Activated naive CD4-positive, alpha-beta T cell treated with anti-CD3 and anti-CD28 coated beads, Interleukin-2, amount 50 U/mL, for 72 hours (primary cell): ENCODE measurements around the gene SLC1A5. TPM values are rescaled to one million over a fixed set of nuclear protein-coding genes. Genes with fewer than 3 reads are reported as not detected.
A peak's percentile ranks its signal among the peaks of the same experiment; 100 is the strongest.

Experiments
- ATAC-seq, 2 donors: fragments of 150-1000 bp; cut with Tn5 transposase; 2 replicates each; pipeline ENCODE4 v1.10.0; 2021; ENCODE audit warnings: mild to moderate bottlenecking in 2 of 2, moderate library complexity in 2 of 2
- DNase-seq, 2 donors: peaks; one replicate each; pipeline ENCODE4 v3.0.0; 2021 to 2022; ENCODE audit warnings: low spot score in 2 of 2
- H3K27ac Mint-ChIP-seq, 2 donors: one replicate each; pipeline ENCODE4 v1.8.0; 2022; ENCODE audit warnings: mild to moderate bottlenecking in 2 of 2, mixed read lengths in 2 of 2
- H3K36me3 Mint-ChIP-seq, 2 donors: one replicate each; pipeline ENCODE4 v1.8.0; 2022; ENCODE audit warnings: mixed read lengths in 2 of 2
- H3K9me3 Mint-ChIP-seq, 2 donors: one replicate each; pipeline ENCODE4 v1.8.0; 2022; ENCODE audit warnings: mixed read lengths in 2 of 2
- total RNA-seq, 2 donors: library from RNA; stranded (reverse); gene quantifications; one replicate each; pipeline ENCODE4 v1.2.3, GENCODE V29; 2022

SLC1A5 gene
- total RNA-seq, 2 donors from 2014 or later: 99.3 to 159 TPM

DNA sequence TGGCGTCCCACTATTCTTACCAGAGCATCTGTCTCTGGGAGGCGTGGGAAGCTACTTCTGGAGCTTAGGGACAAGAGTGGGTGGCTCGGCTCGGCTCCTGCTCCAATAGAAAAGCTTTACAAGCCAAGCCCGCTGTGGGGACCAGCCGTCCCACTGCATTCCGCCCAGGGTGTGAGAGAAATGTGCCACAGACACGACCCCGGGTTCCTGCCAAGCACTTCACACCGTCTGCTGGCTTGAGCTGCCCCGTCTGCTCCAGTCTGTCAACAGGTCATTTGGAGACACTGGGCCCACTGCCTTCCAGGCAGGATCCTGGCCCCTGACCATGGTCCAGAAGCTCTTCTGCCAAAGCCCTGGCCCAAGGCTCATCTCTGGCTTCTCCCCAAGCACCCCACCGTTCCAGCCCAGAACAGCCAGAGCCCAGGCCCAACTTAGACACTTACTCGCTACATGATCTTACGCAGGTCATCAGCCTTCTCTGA lies 49.1 kb downstream of the SLC1A5 start:
- H3K27ac Mint-ChIP-seq: no peak overlapping the region
- ATAC-seq (no peak), DNase-seq (no peak)
- H3K36me3 Mint-ChIP-seq: no peaks in the 10 kb centered on the region
- no peaks in the 10 kb centered on the region for H3K9me3 Mint-ChIP-seq

DNA sequence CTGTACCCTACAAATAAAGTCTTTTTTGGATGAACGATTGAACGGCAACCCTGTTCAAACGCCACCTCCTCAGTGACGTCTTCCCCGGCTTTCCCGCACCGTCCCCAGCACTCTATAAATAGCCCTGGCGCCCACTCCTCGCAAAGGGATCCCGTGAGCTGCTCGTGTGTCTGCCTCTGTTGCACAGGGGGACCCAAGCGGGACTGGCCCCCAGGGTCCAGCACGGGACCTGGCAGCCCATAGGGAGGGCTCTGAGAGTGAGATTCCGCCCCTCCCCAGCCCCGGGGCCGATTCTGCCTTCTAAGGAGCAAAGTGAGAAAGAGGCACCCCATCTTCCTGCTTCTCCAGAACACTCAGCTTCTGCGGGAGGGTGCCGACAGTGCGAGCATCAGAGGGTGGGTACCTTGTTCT lies 50.6 kb downstream of the SLC1A5 start:
- H3K27ac Mint-ChIP-seq: peak overlapping the region in 1 of 2 donors; percentile 55
- H3K9me3 Mint-ChIP-seq: no peaks in the 10 kb centered on the region
- no peak for ATAC-seq
- no peak for DNase-seq
- H3K36me3 Mint-ChIP-seq: no peaks in the 10 kb centered on the region

DNA sequence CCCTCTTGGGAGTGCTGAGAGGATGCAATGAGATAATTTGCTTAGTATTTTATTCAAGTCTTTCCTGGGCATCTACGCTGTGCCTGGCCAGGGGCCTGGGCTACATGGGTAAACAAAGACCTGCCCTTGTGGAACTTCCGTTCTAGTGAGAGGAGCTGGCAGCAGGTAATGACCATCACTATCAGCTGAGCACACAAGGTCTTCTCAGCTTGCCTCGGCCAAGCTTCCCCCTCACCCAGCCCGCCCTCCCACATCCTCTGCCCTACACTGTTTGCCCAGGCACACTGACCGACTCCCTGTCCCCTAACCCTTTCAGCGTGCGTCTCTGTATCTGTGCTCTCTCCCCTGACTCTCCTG lies 51.1 kb downstream of the SLC1A5 start:
- no peaks in the 10 kb centered on the region for H3K36me3 Mint-ChIP-seq
- ATAC-seq: no peak

DNA sequence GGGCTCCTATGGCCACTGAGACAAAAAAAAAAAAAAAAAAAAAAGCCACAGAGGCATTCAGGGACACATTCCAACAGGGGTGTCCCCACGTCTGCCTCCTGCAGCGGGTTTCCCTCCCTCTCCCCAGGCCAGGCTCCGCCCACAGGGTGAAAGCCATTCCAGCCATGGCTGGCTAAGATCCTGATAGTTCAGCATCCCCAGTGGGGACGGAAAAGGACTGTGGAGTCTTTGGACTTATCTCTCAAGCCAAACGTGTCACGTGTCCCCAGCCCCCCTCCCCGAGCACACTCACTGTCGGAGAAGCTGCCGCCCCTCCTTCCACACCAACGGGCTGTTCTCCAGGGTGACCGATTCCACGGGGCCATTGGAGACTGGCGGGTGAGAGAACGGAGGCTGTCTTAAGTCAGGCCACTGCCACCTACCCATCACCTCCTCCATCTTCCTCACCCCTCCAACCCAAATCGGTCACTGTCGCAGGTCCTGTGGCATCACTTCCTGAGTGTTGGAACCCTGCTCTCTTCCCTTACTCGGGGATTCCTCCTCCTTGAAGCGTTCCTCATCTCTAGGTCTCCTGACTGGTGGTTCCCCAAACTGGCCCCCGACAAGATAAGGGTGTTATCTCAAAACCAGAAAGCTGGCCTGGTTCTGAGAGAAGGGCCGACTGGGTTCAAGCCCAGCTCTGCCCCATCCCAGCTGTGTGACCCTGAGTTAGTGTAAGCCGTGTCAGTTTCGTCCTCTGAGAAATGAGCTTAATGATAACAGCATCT lies 51.7 kb downstream of the SLC1A5 start:
- Mint-ChIP-seq H3K27ac (no peak overlapping the region), H3K36me3 (no peaks in the 10 kb centered on the region), H3K9me3 (no peaks in the 10 kb centered on the region)
- ATAC-seq: no peak
- DNase-seq: no peak

More for the DNA sequence above, 51.1 kb downstream of the SLC1A5 start:
- no peak for DNase-seq
- no peaks in the 10 kb centered on the region for H3K9me3 Mint-ChIP-seq
- peak overlapping the region in 1 of 2 donors; percentile 3 for H3K27ac Mint-ChIP-seq

DNA sequence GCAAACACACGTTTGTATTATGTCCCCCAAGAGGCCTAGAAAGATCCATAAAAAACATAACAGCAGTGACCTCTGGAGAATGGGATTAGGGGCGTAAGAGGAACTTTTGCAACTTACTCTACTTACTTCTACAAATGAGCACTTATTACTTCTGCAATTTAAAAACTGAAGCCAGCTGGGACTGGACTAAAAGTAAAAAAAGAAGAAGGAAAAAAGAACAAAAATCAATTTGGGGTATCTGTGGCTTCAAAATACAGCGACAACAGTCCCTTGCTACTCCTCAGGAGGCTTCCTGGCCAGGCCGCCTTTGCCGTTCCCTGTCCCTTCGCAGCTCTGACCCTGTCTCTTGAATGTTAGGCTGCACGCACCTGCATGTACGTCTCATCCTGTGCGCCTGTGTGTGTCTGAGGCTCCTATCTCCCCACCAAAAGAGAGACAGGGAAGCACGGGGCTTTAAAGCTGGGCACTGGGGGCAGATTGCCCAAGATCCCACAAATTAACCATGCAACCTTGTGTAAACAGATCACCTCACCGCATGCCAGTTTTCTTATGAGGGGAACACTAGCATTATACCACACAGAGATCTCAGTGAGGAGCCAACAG lies 54.6 kb downstream of the SLC1A5 start:
- ATAC-seq: no peak
- DNase-seq: no peak
- no peaks in the 10 kb centered on the region for H3K36me3 Mint-ChIP-seq
- no peaks in the 10 kb centered on the region for H3K9me3 Mint-ChIP-seq
- no peak overlapping the region for H3K27ac Mint-ChIP-seq

DNA sequence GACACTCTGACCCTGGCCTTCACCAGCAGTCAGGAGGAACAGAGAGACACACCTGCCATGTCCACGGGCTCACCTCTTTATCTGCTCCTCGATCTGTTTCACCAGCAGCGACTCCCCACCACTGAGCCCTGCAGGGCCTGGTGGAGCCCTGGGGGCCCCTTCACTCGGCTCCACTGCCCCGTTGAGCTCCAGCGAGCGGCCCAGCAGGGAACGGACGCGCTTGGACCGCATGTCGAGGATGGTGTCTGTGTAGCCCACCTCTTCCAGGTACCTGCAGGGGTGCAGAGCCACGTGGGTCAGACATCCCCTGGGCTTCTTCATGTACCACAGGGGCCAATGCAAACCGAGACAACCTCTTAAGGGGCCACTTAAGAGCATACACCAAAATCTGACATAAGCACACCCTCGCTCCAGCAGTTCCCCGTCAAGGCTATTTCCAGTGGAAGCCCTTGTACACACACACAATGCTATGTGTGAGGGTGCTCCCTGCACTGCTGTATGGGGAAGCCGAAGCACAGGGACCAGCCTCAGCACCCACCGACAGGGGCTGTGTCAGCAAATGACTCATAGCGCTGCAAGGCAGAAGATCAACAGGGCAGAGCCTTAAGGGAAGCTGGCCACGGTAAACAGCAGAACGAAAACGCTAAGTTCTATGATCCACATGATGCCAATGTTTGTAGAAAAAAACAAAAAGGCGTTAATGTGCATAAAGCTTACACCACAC lies 55.3 kb downstream of the SLC1A5 start:
- DNase-seq: no peak
- no peak for ATAC-seq
- H3K36me3 Mint-ChIP-seq: no peaks in the 10 kb centered on the region

DNA sequence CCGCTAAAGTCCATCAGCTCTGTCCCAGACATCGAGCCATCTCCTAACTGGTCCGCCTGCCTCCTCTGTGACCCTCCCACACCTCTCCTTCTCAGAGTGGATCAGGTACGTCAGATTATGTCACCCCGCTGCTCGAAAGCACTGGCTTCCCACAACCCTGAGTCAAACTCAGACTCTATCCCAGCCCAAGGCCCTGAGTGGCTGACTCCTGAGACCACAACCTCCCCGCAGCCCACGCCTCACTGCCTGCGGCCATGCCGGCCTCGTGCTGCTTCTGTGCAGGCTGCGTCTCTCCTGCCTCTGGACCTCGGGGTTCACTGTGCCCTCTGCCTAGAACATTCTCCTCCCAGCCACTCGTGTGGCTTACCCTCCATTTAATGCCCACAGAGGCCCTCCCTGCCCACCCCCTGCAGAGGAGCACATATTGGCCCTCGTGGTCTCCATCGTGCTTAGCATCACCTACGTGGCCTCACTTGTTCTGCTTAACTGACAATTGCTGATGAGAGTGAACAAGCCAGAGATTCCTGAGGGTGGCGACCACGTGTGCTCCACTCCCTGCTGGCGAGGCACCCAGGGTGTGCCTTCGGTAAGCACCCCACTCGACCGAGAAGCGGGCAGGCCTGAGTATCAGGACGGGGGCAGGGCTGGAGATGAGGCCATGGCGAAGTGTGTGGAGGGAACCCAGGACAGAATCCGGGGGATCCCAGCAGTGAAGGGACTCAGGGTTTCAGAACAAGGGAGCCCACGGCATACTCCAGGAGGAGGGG lies 56.0 kb downstream of the SLC1A5 start:
- DNase-seq (no peak), ATAC-seq (no peak)
- no peaks in the 10 kb centered on the region for H3K36me3 Mint-ChIP-seq
- no peaks in the 10 kb centered on the region for H3K9me3 Mint-ChIP-seq
- peak overlapping the region; percentile 46 to 85 for H3K27ac Mint-ChIP-seq

More for the DNA sequence above, 55.3 kb downstream of the SLC1A5 start:
- Mint-ChIP-seq H3K9me3 (no peaks in the 10 kb centered on the region), H3K27ac (no peak overlapping the region)

DNA sequence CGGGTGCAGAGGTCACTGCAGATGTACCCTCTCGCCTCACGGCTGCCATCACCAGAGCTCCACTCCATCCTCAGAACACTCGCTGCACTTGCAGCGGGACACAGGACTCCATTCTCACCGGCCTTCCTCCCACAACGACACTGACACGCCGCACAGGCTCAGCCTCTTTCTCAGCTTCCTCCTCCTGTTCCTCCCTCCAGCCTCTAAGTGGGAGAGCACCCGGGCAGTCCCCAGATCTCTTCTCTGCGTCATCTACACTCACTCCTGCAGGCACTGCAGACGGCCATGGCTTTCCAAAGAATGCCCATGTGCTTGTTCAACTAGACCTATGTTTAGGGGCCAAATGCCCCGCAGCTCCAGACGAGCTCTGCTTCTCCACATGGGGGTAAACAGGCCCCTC lies 56.8 kb downstream of the SLC1A5 start:
- ATAC-seq (no peak), DNase-seq (no peak)
- H3K27ac Mint-ChIP-seq: peak overlapping the region; percentile 46 to 85
- no peaks in the 10 kb centered on the region for H3K36me3 Mint-ChIP-seq
- H3K9me3 Mint-ChIP-seq: no peaks in the 10 kb centered on the region

DNA sequence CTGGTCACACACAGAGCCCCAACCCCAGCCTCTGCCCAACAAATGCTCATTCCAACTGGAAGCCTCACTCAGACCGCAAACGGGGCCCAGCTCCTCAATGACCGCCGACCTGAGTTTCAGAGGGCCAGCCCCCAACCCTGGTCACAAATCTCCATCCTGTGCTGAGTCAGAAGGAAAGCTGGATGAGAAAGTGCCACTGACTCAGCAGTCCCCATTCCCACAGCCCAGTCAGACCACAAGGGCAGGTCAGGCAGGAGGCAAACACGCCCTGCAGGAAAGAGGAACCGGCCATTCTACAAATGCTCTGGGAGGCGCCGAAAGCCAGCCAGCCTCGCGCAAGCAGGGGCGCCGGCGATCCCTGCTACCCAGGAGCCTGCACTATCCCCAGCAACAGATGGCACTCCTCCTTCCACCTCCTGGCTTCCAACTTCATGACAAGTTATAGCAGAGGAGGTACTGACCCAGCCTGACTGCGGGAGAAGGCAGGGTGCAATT lies 57.3 kb downstream of the SLC1A5 start:
- peak overlapping the region; percentile 46 to 85 for H3K27ac Mint-ChIP-seq
- peaks cover 0 to 2% of the 10 kb centered on the region in 2 donors for H3K36me3 Mint-ChIP-seq
- DNase-seq (no peak), ATAC-seq (peak in 1 of 2 donors; percentile 39)
- no peaks in the 10 kb centered on the region for H3K9me3 Mint-ChIP-seq

DNA sequence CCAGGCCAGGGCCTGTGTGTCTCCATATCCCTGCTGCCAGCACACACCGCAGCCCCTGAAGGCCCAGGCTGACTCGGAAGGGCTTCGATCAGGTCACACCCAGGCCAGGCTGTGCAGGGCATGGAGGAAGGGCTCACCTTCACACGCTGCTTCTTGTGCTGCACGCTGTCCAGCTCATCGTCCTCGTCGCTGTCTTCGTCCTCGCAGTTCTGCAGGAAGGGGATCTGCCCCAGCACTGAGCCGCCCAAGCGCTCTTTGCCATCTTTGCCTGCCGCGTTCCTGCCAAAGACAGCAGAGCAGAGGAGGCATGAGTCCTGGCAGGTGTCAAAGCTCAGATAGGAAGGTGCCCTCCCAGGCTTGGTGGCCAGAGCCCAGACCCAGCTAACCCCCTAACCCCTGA lies 57.8 kb downstream of the SLC1A5 start:
- ATAC-seq (no peak), DNase-seq (no peak)
- Mint-ChIP-seq H3K27ac (no peak overlapping the region), H3K9me3 (no peaks in the 10 kb centered on the region), H3K36me3 (peaks cover 0 to 7% of the 10 kb centered on the region in 2 donors)

DNA sequence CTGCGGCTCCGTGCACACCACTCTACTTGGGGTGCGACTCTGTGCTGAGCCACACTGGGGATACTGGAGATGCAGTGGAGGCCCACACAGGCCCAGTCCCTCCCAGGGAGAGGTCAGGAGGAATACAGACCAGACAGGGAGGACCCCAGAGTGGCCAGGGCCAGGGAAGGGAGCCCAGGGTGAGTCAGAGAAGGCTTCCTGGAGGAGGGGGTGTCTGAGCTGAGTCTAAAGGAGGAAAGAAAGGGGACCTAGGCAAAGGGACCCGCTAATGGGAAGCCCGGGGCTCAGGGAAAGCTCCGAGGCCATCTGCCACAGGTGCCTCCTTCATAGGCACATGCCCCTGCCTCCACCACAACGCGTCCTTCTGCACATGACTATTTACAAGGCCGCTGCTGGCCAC lies 58.2 kb downstream of the SLC1A5 start:
- DNase-seq: no peak
- Mint-ChIP-seq H3K9me3 (no peaks in the 10 kb centered on the region), H3K27ac (no peak overlapping the region), H3K36me3 (peaks cover 0 to 9% of the 10 kb centered on the region in 2 donors)
- no peak for ATAC-seq

DNA sequence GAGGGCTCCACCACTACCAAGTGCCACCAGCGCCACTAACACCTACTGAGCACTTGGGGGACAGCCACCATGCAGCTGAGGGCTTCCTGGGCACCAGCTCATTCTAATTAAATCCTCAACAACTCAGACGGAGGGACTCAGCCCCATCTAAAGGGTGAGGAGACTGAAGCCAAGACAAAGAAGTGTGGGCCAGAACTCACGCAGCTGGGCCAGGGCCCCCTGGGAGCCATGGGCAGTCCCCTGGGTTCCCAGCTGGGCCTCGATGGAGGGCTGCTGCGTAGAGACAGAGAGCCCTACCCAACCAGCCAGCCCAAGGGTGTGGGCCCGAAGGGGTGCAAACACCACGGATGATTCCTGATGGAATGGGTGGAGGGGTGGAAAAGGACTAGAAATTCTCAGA lies 58.7 kb downstream of the SLC1A5 start:
- Mint-ChIP-seq H3K9me3 (no peaks in the 10 kb centered on the region), H3K27ac (no peak overlapping the region), H3K36me3 (peaks cover 0 to 9% of the 10 kb centered on the region in 2 donors)
- DNase-seq (no peak), ATAC-seq (no peak)

DNA sequence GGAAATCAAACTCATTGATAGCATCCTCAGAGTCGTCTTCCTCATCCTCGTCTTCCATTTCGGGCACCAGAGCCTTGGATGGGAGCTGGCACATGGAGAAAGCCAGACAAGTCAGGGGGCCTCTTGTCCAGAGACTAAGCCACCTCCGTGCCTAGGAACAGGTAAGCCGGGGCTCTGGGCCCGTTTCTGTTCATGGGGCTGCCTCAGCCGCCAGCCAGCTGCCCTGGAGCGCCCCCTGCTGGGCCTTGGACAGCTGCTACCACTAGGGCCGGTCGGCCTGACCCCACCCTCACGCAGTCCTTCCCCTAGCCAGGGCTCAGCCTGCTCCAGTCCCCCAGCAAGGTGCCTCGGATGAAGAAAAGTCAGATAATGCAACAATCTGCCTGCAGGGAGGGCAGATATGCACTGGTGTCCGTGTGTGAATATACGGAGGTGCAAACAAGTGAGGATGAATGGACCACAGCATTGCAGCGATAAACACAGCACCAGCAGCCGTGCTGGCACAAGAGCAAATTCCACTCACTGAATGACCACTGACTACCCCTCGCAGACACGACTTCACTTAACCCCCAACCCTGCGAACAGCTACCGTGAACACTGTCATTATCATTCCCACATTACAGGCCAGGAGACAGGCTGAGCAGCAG lies 59.6 kb downstream of the SLC1A5 start:
- DNase-seq: peak; percentile 73 to 90
- peak; percentile 83 to 87 for ATAC-seq
- H3K9me3 Mint-ChIP-seq: no peaks in the 10 kb centered on the region
- peak overlapping the region in 1 of 2 donors; percentile 91 for H3K27ac Mint-ChIP-seq
- H3K36me3 Mint-ChIP-seq: peaks cover 0 to 9% of the 10 kb centered on the region in 2 donors

DNA sequence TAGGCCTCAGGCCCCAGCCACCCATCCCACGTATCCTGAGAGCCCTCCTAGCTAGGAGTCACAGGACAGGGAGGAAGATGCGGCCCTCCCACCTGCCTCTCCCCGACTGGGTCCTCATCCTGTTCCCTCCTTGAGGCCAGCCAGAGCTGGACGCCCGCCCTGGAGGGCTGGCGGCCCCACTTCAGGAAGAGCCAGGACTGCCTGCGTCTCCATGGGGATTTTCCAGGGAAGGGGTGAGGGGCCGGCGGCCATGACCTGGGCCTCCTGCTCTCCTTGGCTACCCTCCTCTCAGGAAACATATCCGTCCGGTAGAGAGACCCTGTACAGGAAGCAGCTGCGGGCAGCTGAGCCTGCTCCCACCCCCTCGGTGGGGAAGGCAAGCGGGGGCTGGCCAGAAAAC lies 60.2 kb downstream of the SLC1A5 start:
- no peaks in the 10 kb centered on the region for H3K9me3 Mint-ChIP-seq
- no peak overlapping the region for H3K27ac Mint-ChIP-seq
- ATAC-seq (no peak), DNase-seq (no peak)
- peaks cover 0 to 9% of the 10 kb centered on the region in 2 donors for H3K36me3 Mint-ChIP-seq

DNA sequence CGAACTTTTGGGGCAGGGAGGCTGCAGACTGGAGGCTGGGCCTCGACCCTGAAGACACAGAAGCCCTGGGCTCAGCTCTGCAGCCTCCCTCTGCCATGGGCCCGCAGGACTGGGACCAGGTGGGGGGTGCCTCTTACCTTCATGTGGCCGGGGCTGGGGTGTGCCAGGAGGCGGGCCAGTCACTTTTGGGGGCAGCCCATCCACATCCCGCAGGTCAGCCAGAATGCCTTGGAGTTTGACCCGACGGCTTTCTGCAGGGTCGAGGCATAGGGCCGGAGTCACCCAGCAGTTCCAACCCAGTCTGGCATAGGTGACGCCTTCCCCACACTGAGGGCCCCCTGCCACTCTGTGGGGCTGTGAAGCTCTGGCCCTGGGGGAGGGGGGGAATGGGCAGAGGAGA lies 60.6 kb downstream of the SLC1A5 start:
- Mint-ChIP-seq H3K9me3 (no peaks in the 10 kb centered on the region), H3K36me3 (peaks cover 0 to 9% of the 10 kb centered on the region in 2 donors), H3K27ac (peak overlapping the region; percentile 20 to 39)
- no peak for DNase-seq
- ATAC-seq: no peak

DNA sequence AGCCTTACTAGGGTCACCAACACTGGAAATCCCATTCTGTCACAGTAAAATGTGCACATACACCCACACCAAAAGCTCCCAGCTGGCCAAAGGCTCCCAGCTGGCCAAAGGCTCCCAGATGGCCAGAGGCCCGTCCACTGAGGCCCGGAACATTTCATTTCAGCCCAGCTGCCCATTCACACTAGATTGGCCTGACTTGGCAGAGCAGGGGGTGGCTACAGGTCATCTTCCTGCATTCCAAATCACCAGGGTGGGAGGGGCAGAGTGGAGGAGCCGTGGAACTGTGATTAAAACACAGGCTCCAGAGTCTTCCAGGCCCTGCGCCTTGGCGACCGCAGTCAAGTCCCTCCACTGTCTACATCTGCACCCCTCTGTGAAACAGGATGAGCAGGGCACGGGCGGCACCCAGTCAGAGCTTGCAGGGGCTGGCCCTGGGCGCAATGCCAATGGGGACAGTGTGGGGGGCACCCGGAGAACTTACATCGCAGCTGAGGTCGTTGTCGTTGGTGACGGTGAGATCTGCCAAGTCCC lies 61.4 kb downstream of the SLC1A5 start:
- no peak for ATAC-seq
- no peak for DNase-seq
- Mint-ChIP-seq H3K9me3 (no peaks in the 10 kb centered on the region), H3K36me3 (peaks cover 3 to 9% of the 10 kb centered on the region in 2 donors), H3K27ac (peak overlapping the region in 1 of 2 donors; percentile 20)
